Skin of body (tissue), 2 donors: ENCODE measurements around the gene NRBF2. TPM values are rescaled to one million over a fixed set of nuclear protein-coding genes. Genes with fewer than 3 reads are reported as not detected.
"Not testable (repeated sequence)": the region's sequence is repeated elsewhere in the genome, so short reads cannot be mapped to it uniquely, and the experiment has no call there.

Experiments used
- DNase-seq: peaks from one replicate; lab custom pipeline; 2025; lab: John Stamatoyannopoulos, UW
- total RNA-seq: library from RNA; depleted of rRNA; stranded (reverse); fragments of >200 nt; gene quantifications from one replicate; pipeline ENCODE4 v1.2.3, GENCODE V29; 2014

Gene NRBF2
- total RNA-seq, 1 donor from 2014 or later: 23.6 TPM

GRCh38 chr10:63116452-63117072 is 16.6 kb upstream of the NRBF2 start:
- DNase-seq: no peak

GRCh38 chr10:63119041-63119440 is 14.1 kb upstream of the NRBF2 start:
- no peak for DNase-seq

DNA sequence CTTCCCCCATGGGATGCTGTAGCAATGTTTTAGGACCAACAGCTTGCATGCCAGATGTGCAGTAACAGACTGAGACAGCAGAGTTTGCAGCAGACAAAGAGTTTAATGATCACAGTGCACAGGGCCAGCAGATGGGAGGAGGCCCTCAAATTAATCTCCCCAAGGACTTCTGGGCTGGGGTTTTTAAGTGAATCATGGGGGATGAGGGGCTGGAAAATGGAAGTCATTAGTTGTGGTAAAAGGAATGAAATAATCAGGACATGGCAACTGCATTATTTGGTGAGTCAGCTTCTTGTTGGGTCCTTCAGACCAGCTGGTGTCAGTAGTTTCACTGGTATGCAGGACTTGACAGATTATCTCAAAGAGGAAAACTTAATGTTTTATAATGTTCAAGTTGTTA is 12.6 kb upstream of the NRBF2 start:
- peak; percentile 93 for DNase-seq

GRCh38 chr10:63123727-63124362 is 9.3 kb upstream of the NRBF2 start:
- no peak for DNase-seq

- no peak for DNase-seq
Measured at GRCh38 chr10:63125459-63125858, 7.7 kb upstream of the NRBF2 start.

- DNase-seq: no peak
Measured at GRCh38 chr10:63128443-63128842, 4.7 kb upstream of the NRBF2 start.

DNA sequence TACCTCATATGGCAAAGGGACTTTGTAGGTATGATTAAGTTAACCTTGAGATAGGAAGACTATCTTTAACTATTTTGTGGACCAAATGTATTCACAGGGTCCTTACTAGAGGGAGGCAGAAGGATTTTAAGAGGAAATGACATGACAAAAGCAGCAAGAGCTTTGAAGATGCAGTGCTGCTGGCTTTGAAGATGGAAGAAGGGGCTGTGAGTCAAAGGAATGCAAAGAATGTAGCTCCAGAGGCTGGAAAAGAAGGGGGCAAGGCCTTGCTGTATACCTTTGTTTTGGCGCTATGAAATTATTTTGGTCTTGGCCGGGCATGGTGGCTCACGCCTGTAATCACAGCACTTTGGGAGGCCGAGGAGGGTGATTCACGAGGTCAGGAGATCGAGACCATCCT is 3.2 kb upstream of the NRBF2 start:
- DNase-seq: no peak

GRCh38 chr10:63132651-63133055 is 475 bp upstream of the NRBF2 start:
- DNase-seq: no peak

GRCh38 chr10:63133821-63134557 is 861 bp downstream of the NRBF2 start:
- no peak for DNase-seq

DNA sequence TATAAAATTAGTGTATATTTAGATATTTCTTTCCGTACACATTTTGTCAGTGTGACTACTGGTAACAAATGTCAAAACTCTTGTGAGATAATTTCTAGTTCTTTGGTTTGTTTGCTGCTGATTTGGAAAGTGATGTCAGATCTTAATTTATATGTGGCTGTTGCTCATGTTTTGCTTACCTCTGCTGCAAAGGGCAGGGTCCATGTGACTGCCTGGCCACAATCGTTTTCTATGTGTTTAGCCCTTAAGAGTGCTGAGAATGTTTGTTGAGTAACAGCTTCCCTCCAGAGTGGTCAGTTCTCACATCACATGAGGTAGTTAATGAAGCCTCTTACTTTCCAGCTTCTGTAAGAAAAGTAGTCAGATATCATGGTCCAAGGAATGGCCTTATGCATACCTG is 4.2 kb downstream of the NRBF2 start:
- DNase-seq: no peak

DNA sequence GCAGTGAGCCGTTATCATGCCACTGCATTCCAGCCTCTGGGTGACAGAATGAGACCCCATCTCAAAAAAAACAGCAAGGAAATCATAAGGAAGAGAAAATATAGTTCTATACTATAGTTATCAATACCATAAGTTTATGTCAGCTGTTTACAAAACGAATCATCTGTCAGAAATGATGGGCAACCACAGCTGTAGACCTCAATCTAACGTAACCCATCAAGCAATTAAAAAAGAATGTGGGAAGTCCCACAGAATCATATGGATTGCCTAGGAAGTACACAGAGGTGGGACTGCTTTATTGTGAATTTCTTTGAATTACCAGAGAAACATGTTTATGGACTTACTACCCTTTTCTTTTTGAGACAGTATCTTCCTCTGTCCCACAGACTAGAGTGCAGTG is 6.9 kb downstream of the NRBF2 start:
- no peak for DNase-seq

GRCh38 chr10:63142136-63142535 is 9.0 kb downstream of the NRBF2 start:
- DNase-seq: no peak

GRCh38 chr10:63143987-63144386 is 10.9 kb downstream of the NRBF2 start:
- DNase-seq: no peak

- no peak for DNase-seq
Measured at GRCh38 chr10:63145782-63146181, 12.7 kb downstream of the NRBF2 start.

DNA sequence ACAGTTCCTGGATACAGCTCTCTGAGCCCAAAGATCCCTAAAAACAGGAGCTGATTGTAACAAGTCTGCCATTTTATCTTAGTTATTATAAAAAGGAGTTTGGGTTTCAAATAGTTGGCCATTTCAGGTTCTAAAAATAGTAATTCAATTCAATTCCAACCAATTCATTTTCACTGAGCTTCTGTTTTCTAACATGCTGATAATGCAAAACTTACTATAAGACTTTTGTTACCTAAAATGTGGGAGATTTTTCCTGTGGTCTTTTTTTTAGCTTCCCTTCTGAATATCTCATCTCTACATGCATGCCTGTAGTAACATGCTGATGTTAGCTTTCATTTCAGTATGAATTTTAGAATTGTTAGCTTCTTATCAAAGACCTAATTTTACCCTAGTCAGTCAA is 13.4 kb downstream of the NRBF2 start:
- no peak for DNase-seq

GRCh38 chr10:63150745-63151144 is 17.6 kb downstream of the NRBF2 start:
- DNase-seq: no peak

- DNase-seq: not testable (repeated sequence)
Measured at GRCh38 chr10:63153868-63154545, 20.9 kb downstream of the NRBF2 start.

DNA sequence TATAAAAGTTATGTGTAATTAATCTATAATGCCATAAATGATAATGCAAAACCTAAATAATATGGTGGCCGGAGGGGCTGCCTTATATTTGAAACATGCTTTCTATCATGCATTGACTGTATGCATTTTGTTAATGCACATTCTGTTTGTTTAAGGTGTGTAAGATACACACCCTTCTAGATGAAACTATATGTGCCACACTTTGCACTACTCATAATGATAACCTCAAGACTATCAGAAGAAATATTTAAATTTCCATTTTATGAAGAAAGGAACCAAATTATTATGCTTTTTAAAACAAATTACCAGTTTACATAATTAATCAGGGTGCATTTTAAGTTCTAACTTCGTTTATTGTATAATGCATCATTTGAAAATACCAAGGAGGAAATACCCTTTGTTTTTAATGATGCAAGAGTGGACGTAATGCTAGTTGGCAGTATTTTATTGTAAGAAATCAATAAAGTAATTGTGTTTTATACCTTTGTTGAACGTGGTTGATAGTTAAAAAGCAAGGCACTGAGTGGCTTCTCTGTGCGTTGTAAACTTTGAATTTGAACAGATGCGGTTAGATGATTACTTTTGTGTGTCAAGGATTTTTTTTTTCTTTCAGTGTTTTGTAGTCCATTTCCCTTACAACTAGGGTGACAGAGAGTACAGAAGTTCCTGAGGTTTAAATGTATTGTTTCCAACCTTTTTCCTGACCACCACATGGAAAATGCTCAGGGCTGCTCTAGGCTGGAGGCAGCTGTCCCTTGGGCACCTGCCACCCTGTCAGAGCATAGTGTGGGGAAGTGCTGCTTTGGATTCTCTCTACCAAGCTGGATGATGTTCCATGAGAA is 21.6 kb downstream of the NRBF2 start:
- no peak for DNase-seq

GRCh38 chr10:63155388-63156020 is 22.4 kb downstream of the NRBF2 start:
- no peak for DNase-seq

DNA sequence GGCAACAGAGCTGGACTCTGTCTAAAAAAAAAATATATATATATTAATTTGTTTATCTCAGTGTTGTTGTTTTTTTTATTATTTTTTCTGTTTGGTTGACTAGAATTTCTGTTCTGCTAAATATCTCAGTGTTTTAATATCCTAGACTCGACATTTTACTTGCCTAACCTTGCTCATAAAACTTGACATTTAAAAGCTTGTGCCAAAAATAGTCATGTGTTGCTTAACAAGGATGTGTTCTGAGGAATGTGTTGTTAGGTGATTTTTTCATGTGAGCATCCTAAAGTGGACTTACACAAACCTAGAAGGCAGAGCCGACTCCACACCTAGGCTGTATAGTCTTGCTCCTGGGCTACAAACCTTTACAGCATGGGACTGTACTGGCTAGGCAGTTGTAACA is 23.1 kb downstream of the NRBF2 start:
- no peak for DNase-seq
